T-cell (primary cell): ENCODE results near the gene SLC16A6. TPM values are rescaled to one million over a fixed set of nuclear protein-coding genes. Genes with fewer than 3 reads are reported as not detected.

Experiments used
- ATAC-seq, 4 experiments: fragments of 200-7000 bp in 3 of 4; fragments of 150-1000 bp in 1 of 4; cut with Tn5 transposase; replicated peaks in 1 of 4; 1 replicate in 3 of 4; 2 replicates in 1 of 4; pipeline ENCODE4 v1.10.0; 2021; ENCODE audit warnings: moderate library complexity in 3 of 4, mild to moderate bottlenecking in 2 of 4, moderate number of reproducible peaks in 1 of 4
- CTCF ChIA-PET, 2 donors: fragments of 300-600 bp; sonication (Branson Sonifier 250); formaldehyde crosslinking; loops; one replicate each; lab custom pipeline; 2022; ENCODE audit warnings: antibody characterized with exemption in 2 of 2; lab: Charles Lee
- POLR2A ChIA-PET, 2 donors: fragments of 300-600 bp; sonication (Branson Sonifier 250); formaldehyde crosslinking; loops; one replicate each; lab custom pipeline; 2022; ENCODE audit warnings: antibody characterized with exemption in 2 of 2; lab: Charles Lee
- DNase-seq, 35 experiments: peaks; one replicate each; pipeline versions ENCODE4 v3.0.0 to v3.0.0-alpha.2; 2013 to 2023
- H3K27ac ChIP-seq: one replicate; pipeline ENCODE4 v1.5.1; 2013; ENCODE audit warnings: low read length
- H3K27me3 ChIP-seq, 2 experiments: replicated peaks in 1 of 2; 1 replicate in 1 of 2; 2 replicates in 1 of 2; pipeline versions ENCODE4 v1.6.1 to v1.7.0; 2013; ENCODE audit warnings: low read length in 1 of 2, mixed read lengths in 1 of 2; ENCODE audit not compliant: control insufficient read depth in 2 of 2, insufficient read depth in 2 of 2; ENCODE audit errors: extremely low read depth in 1 of 2
- H3K36me3 ChIP-seq, 2 donors: 1 replicate in 1 of 2; 2 replicates in 1 of 2; pipeline versions ENCODE4 v1.6.1 to v1.7.0; 2013; ENCODE audit warnings: low read length in 1 of 2; ENCODE audit not compliant: control insufficient read depth in 2 of 2, insufficient read depth in 1 of 2; ENCODE audit errors: extremely low read depth in 1 of 2
- H3K4me1 ChIP-seq, 2 experiments: 1 replicate in 1 of 2; 2 replicates in 1 of 2; pipeline versions ENCODE4 v1.6.1 to v1.7.0; 2013; ENCODE audit warnings: low read length in 2 of 2, mixed read lengths in 1 of 2; ENCODE audit not compliant: insufficient read depth in 2 of 2, control insufficient read depth in 1 of 2; ENCODE audit errors: extremely low read depth in 1 of 2
- H3K4me3 ChIP-seq, 2 donors: 1 replicate in 1 of 2; 2 replicates in 1 of 2; pipeline versions ENCODE4 v1.5.1 to v1.7.0; 2013; ENCODE audit warnings: mild to moderate bottlenecking in 2 of 2, low read length in 1 of 2, moderate library complexity in 1 of 2; ENCODE audit not compliant: control insufficient read depth in 1 of 2; ENCODE audit errors: extremely low read depth in 1 of 2
- H3K9me3 ChIP-seq: 2 replicates; pipeline ENCODE4 v1.7.0; 2013
- H3K27ac Mint-ChIP-seq, 2 donors: one replicate each; pipeline ENCODE4 v1.8.0; 2020 to 2021; ENCODE audit warnings: mild to moderate bottlenecking in 2 of 2, mixed read lengths in 2 of 2
- H3K27me3 Mint-ChIP-seq, 2 donors: one replicate each; pipeline ENCODE4 v1.8.0; 2021 to 2022; ENCODE audit warnings: mixed read lengths in 2 of 2
- H3K36me3 Mint-ChIP-seq: one replicate; pipeline ENCODE4 v1.8.0; 2021; ENCODE audit warnings: mixed read lengths
- H3K4me1 Mint-ChIP-seq, 3 donors: one replicate each; pipeline ENCODE4 v1.8.0; 2020 to 2022; ENCODE audit warnings: mixed read lengths in 3 of 3, mild to moderate bottlenecking in 1 of 3
- H3K4me3 Mint-ChIP-seq, 3 donors: one replicate each; pipeline ENCODE4 v1.8.0; 2020 to 2022; ENCODE audit warnings: mild to moderate bottlenecking in 3 of 3, mixed read lengths in 3 of 3, moderate library complexity in 3 of 3
- H3K9me3 Mint-ChIP-seq, 3 donors: one replicate each; pipeline ENCODE4 v1.8.0; 2020 to 2022; ENCODE audit warnings: mixed read lengths in 3 of 3
- WGBS: methylation state at CpG from one replicate; pipeline ENCODE4 v1.1.5; 2013; ENCODE audit warnings: missing lambda C conversion rate; ENCODE audit not compliant: insufficient coverage; 5-methylcytosine and 5-hydroxymethylcytosine counted together
- total RNA-seq, 35 experiments: library from RNA in 6 of 35; stranded (reverse) in 6 of 35; fragments of 120-200 nt in 1 of 35; gene quantifications; one replicate each; pipeline versions ENCODE4 v1.2.1 to v1.2.4 and lab custom pipeline; 2013 to 2026

The SLC16A6 gene
- total RNA-seq, 5 donors from 2014 or later (not counting 1 experiment from before 2014, with no cell fraction given) = 4.4 to 10.5 (median 7.0) TPM

DNA sequence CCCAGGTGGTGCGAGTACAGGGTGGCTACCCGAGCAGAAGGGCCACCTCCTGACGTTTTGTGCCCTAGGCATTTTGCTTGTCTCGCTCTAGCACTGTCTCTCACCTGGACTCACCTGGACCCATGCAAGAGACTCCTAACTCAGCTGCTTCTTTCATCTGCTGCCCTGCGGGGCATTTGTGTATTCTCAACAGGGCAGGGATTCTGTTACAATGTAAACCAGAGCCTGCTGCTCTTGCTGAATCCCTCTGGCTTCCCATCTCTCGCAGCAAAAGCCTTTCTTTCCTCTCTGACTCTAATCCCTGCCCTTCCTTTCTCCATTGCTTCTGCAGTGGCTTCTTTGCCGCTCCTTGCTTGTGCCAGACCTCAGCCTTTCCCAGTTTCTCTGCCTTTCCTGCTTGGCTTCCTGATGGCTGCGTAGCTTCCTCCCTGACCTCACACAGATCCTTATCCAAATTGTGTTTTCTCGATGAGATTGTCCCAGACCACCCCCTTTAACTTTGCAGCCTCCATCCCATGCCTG lies 10.6 kb upstream of the SLC16A6 start:
- Mint-ChIP-seq H3K4me3 (no peak overlapping the region), H3K9me3 (no peaks in the 10 kb centered on the region), H3K27ac (no peak overlapping the region), H3K27me3 (no peaks in the 10 kb centered on the region), H3K4me1 (peaks cover 40 to 52% (median 46%) of the 10 kb centered on the region in 3 donors), H3K36me3 (no peaks in the 10 kb centered on the region)
- peaks cover 19 to 25% of the 10 kb centered on the region in 2 experiments for H3K4me1 ChIP-seq
- H3K9me3 ChIP-seq = no peaks in the 10 kb centered on the region
- H3K4me3 ChIP-seq = no peak overlapping the region
- H3K27ac ChIP-seq = no peak overlapping the region
- ChIA-PET POLR2A (no interaction called here), CTCF (no interaction called here)
- H3K36me3 ChIP-seq = no peaks in the 10 kb centered on the region
- DNase-seq (no peak), ATAC-seq (no peak)
- WGBS = 89% methylated on average over 8 of the region's 9 CpGs
- no peaks in the 10 kb centered on the region for H3K27me3 ChIP-seq

DNA sequence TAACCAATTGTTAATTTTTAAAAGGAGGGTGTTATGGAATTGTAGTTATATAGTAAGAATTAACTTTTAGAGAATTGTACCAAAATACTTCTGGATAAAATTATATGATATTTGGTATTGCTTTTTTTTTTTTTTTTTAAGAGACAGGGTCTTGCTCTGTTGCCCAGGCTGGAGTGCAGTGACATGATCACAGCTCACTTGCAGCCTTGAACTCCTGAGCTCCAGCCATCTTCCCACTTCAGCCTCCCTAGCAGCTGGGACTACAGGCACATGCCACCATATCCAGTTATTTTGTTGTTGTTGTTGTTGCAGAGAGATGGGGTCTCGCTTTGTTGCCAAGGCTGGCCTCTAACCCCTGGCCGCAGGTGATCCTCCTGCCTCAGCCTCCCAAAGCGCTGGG lies 8.9 kb upstream of the SLC16A6 start:
- no peaks in the 10 kb centered on the region for H3K27me3 Mint-ChIP-seq
- no peak overlapping the region for H3K27ac Mint-ChIP-seq
- peaks cover 51 to 62% (median 53%) of the 10 kb centered on the region in 3 donors for H3K4me1 Mint-ChIP-seq
- CTCF ChIA-PET = interaction anchor here (0.6 to 0.7 kb wide), 2 partner anchors 51 to 101 kb away, joined by 4 to 7 read pairs; no protein-coding TSS in a partner anchor
- H3K36me3 Mint-ChIP-seq = no peaks in the 10 kb centered on the region
- H3K9me3 ChIP-seq = no peaks in the 10 kb centered on the region
- H3K27ac ChIP-seq = no peak overlapping the region
- H3K4me3 Mint-ChIP-seq = no peak overlapping the region
- H3K4me3 ChIP-seq = no peak overlapping the region
- H3K9me3 Mint-ChIP-seq = no peaks in the 10 kb centered on the region
- no peaks in the 10 kb centered on the region for H3K36me3 ChIP-seq
- POLR2A ChIA-PET = interaction anchor here in 1 of 2 donors (0.6 kb wide), 1 partner anchor 291 kb away, joined by 7 read pairs; no protein-coding TSS in a partner anchor
- no peaks in the 10 kb centered on the region for H3K27me3 ChIP-seq
- WGBS = 100% methylated on average over 1 of the region's 3 CpGs
- H3K4me1 ChIP-seq = peaks cover 25 to 38% of the 10 kb centered on the region in 2 experiments
- no peak for ATAC-seq
- DNase-seq = no peak

DNA sequence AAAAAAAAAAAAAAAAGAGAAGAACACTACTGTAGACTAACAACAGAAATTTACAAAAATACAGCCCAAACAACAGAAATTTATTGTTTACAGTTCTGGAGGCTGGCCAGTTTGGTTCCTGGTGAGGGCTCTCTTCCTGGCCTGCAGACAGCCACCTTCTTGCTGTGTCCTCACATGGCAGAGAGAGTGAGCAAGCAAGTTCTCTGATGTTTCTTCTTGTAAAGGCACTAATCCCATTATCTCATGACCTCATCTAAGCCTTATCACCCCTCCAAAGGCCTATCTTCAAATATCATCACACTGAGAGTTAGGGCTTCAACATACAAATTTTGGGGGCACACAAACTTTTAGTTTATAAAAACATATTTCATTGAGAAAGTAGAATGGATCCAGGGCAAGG lies 7.7 kb upstream of the SLC16A6 start:
- no peak overlapping the region for H3K27ac ChIP-seq
- peaks cover 56 to 71% (median 62%) of the 10 kb centered on the region in 3 donors for H3K4me1 Mint-ChIP-seq
- H3K4me1 ChIP-seq = peaks cover 25 to 50% of the 10 kb centered on the region in 2 experiments
- H3K9me3 Mint-ChIP-seq = no peaks in the 10 kb centered on the region
- no peaks in the 10 kb centered on the region for H3K36me3 Mint-ChIP-seq
- ChIA-PET POLR2A (no interaction called here), CTCF (no interaction called here)
- no peaks in the 10 kb centered on the region for H3K27me3 ChIP-seq
- H3K4me3 ChIP-seq = no peak overlapping the region
- no peaks in the 10 kb centered on the region for H3K36me3 ChIP-seq
- ATAC-seq (no peak), DNase-seq (no peak)
- peak overlapping the region; percentile 52 to 85 for H3K27ac Mint-ChIP-seq
- H3K4me3 Mint-ChIP-seq = no peak overlapping the region
- no peaks in the 10 kb centered on the region for H3K9me3 ChIP-seq
- no peaks in the 10 kb centered on the region for H3K27me3 Mint-ChIP-seq

DNA sequence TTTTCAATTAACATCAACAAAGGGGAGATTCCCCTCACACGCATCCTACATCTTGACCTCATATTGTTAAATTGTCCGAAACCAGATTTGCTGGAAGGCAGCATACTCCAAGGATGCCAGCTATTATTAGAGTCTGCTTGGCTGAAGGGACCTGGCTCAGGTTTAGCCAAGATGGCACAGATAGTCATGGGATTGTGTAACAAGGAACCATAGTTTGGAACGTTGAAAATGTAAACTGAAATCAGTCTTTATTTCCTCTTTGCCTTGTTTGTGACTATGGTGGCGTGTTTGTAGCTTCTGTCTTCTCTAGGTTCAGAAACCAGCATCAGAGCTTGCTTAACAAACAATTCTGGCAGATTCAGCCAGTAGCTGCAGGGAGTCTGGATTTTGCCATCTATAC lies 6.3 kb upstream of the SLC16A6 start:
- CTCF ChIA-PET = interaction anchor here (0.5 to 1.5 kb wide), 6 partner anchors 11 to 389 kb away, joined by 3 to 5 read pairs (median 4); no protein-coding TSS in a partner anchor
- WGBS = 46% methylated on average over 3 of the region's 4 CpGs

DNA sequence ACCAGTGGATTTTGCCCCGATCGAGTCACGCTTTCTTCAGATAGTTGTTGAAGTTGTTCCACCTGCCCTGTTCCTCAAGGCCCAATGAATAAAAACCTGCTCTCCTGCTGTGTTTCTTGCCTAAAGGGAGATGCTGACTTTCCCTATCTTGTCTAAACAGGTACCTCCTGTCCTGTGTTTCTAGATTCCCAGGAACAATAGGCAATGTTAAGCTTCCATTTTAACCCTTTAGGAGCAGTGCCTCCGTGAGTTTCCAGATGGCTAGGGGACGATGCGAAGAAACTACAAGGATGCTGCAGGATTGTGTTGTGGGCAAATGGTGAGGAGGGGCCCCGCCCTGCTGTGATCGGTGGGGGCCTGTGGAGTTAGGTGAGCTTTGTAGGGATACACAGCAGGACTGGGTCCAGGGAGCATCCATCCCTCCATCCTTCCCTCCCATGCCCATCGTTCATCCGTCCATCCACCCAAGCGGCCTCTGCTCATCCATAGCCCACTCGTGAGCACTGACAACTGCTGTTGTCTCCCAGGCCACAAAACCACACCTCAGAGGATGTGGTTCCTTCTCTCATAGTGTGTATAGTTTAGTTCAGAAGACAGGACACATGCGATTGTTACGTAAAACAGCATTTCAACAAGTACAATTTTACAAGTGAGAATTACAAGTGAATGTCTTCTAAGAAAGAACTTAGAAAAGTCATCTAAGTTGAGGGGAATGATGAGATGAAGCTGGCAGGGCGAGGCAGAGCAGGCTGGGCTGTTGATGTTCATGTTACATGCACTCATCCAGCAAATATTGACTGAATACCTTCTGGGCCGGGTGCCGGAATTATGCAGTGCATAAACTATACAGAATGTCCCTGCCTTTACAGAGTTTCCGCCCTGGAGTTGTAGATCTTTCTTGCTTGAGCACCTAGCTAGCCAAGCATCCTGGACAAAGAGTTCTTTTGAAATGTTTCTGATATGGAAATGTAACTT lies 5.6 kb upstream of the SLC16A6 start:
- Histone ChIP-seq H3K4me1 (peaks cover 29 to 63% of the 10 kb centered on the region in 2 experiments), H3K36me3 (no peaks in the 10 kb centered on the region), H3K9me3 (no peaks in the 10 kb centered on the region), H3K27me3 (no peaks in the 10 kb centered on the region), H3K4me3 (peak overlapping the region; percentile 35 to 39), H3K27ac (peak overlapping the region; percentile 60)
- WGBS = 25% methylated on average over 6 of the region's 18 CpGs
- DNase-seq (peak in 34 of 35 experiments; percentile 39 to 89 (median 65)), ATAC-seq (peak; percentile 52 to 64 (median 61))
- ChIA-PET POLR2A (interaction anchor here in 1 of 2 donors (0.7 kb wide), 1 partner anchor 49 kb away, joined by 6 read pairs; no protein-coding TSS in a partner anchor), CTCF (interaction anchor here (0.5 to 1.5 kb wide), 5 partner anchors 10 to 135 kb away, joined by 3 to 5 read pairs (median 4); no protein-coding TSS in a partner anchor)
- Mint-ChIP-seq H3K4me1 (peaks cover 55 to 73% (median 63%) of the 10 kb centered on the region in 3 donors), H3K27me3 (no peaks in the 10 kb centered on the region), H3K4me3 (peak overlapping the region; percentile 47 to 66 (median 48)), H3K27ac (peak overlapping the region; percentile 88 to 89), H3K36me3 (no peaks in the 10 kb centered on the region), H3K9me3 (no peaks in the 10 kb centered on the region)

More for the DNA sequence above, 6.3 kb upstream of the SLC16A6 start:
- ATAC-seq = no peak
- Mint-ChIP-seq H3K4me3 (peak overlapping the region; percentile 47 to 66 (median 48)), H3K9me3 (no peaks in the 10 kb centered on the region), H3K4me1 (peaks cover 61 to 77% (median 66%) of the 10 kb centered on the region in 3 donors), H3K27ac (peak overlapping the region; percentile 88 to 89), H3K27me3 (no peaks in the 10 kb centered on the region), H3K36me3 (no peaks in the 10 kb centered on the region)
- no peaks in the 10 kb centered on the region for H3K27me3 ChIP-seq
- peak overlapping the region; percentile 60 for H3K27ac ChIP-seq
- DNase-seq = peak in 1 of 35 experiments; percentile 31
- H3K4me1 ChIP-seq = peaks cover 29 to 61% of the 10 kb centered on the region in 2 experiments
- peak overlapping the region; percentile 35 to 39 for H3K4me3 ChIP-seq
- POLR2A ChIA-PET = no interaction called here
- no peaks in the 10 kb centered on the region for H3K9me3 ChIP-seq
- no peaks in the 10 kb centered on the region for H3K36me3 ChIP-seq

DNA sequence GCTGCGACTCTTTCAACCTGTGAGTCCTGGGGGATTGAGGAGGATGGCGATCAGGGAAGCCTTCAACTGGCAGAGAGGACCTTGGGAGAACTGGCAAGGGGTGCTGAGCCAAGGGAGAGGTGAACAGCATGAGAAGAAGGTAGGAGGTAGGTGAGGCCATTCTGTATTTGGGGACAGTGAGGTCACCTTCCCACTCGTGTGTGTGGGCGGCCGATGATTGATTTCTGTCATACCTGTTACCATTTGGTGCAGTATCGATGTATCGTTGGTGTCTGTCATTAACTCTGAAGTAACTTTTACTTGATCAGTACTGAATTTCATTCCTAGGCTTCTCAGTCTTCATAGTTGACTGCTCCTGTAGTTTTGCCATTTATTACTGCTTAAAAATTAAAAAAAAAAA lies 4.2 kb upstream of the SLC16A6 start:
- no peaks in the 10 kb centered on the region for H3K9me3 Mint-ChIP-seq
- Histone ChIP-seq H3K36me3 (no peaks in the 10 kb centered on the region), H3K9me3 (no peaks in the 10 kb centered on the region), H3K27ac (no peak overlapping the region), H3K4me3 (no peak overlapping the region), H3K4me1 (peaks cover 32 to 70% of the 10 kb centered on the region in 2 experiments), H3K27me3 (no peaks in the 10 kb centered on the region)
- ChIA-PET CTCF (no interaction called here), POLR2A (no interaction called here)
- peak overlapping the region; percentile 29 to 87 for H3K27ac Mint-ChIP-seq
- 100% methylated on average over 2 of the region's 7 CpGs for WGBS
- ATAC-seq = no peak
- H3K4me3 Mint-ChIP-seq = peak overlapping the region in 1 of 3 donors; percentile 29
- H3K27me3 Mint-ChIP-seq = no peaks in the 10 kb centered on the region
- no peak for DNase-seq
- no peaks in the 10 kb centered on the region for H3K36me3 Mint-ChIP-seq
- peaks cover 58 to 73% (median 63%) of the 10 kb centered on the region in 3 donors for H3K4me1 Mint-ChIP-seq
